ENCODE measurements around the gene SIRT4.

DNA sequence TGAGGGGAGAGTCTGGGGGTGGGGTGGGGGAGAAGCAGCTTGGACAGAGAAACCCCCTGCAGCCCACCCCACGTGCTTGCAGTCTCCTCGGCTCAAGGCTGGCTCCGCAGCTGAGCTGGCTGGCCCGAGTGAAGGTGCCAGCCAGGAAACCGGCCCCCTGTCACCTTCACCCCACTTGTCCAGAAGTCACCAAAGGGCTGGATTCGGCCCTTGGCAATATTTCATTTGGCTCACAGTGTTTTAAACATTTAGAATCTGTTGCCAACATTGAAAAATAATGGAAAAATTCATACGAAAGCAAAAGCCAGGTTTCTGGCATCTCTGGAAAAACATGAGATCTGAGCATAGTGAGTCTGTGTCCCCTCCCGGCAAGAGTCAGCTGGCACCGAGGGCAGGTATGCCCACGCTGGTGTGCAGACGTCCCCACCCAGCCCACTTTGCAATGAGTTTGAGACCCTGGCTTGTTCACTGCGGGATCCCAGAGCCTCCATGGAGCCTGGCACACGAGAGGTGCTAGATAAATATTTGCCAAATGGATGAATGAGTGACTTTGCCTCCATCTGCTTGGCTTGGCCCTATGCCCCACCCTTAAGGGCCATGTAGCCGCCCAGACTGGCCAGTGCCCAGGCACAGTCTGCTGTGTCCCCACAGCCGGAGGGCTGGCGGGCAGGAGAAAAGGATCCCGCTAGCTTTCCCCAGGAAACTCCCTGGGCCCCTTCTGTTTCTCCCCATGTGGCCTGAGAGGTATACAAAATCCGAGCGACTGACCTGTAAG lies 48.6 kb downstream of the SIRT4 start:
- TF ChIP-seq POLR2A (IDR thresholded peaks at IDR 0.05; ENCODE audit: borderline replicate concordance, extremely low read depth, insufficient read depth, insufficient read length) (no peak), EZH2 (IDR thresholded peaks at IDR 0.05) (no peak), REST (IDR thresholded peaks at IDR 0.05; ENCODE audit: low read depth) (no peak), POLR2AphosphoS5 (IDR thresholded peaks at IDR 0.05; ENCODE audit: low read depth, low read length) (no peak)
- TF ChIP-seq, protein P1, sequence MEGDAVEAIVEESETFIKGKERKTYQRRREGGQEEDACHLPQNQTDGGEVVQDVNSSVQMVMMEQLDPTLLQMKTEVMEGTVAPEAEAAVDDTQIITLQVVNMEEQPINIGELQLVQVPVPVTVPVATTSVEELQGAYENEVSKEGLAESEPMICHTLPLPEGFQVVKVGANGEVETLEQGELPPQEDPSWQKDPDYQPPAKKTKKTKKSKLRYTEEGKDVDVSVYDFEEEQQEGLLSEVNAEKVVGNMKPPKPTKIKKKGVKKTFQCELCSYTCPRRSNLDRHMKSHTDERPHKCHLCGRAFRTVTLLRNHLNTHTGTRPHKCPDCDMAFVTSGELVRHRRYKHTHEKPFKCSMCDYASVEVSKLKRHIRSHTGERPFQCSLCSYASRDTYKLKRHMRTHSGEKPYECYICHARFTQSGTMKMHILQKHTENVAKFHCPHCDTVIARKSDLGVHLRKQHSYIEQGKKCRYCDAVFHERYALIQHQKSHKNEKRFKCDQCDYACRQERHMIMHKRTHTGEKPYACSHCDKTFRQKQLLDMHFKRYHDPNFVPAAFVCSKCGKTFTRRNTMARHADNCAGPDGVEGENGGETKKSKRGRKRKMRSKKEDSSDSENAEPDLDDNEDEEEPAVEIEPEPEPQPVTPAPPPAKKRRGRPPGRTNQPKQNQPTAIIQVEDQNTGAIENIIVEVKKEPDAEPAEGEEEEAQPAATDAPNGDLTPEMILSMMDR (IDR thresholded peaks at IDR 0.05 in 2 of 3, conservative IDR thresholded peaks at IDR 0.05 in 1 of 3; ENCODE audit: borderline replicate concordance in 1 of 3, insufficient read depth in 1 of 3, low read depth in 2 of 3, low read length in 2 of 3): no peak
- TF ChIP-seq, protein P2, sequence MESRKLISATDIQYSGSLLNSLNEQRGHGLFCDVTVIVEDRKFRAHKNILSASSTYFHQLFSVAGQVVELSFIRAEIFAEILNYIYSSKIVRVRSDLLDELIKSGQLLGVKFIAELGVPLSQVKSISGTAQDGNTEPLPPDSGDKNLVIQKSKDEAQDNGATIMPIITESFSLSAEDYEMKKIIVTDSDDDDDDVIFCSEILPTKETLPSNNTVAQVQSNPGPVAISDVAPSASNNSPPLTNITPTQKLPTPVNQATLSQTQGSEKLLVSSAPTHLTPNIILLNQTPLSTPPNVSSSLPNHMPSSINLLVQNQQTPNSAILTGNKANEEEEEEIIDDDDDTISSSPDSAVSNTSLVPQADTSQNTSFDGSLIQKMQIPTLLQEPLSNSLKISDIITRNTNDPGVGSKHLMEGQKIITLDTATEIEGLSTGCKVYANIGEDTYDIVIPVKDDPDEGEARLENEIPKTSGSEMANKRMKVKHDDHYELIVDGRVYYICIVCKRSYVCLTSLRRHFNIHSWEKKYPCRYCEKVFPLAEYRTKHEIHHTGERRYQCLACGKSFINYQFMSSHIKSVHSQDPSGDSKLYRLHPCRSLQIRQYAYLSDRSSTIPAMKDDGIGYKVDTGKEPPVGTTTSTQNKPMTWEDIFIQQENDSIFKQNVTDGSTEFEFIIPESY (IDR thresholded peaks at IDR 0.05; ENCODE audit: extremely low read depth, insufficient replicate concordance, low read length): no peak

All from HCT116 (cell line).